ENCODE data around the gene ZNF467.

ZNF467 gene

DNA sequence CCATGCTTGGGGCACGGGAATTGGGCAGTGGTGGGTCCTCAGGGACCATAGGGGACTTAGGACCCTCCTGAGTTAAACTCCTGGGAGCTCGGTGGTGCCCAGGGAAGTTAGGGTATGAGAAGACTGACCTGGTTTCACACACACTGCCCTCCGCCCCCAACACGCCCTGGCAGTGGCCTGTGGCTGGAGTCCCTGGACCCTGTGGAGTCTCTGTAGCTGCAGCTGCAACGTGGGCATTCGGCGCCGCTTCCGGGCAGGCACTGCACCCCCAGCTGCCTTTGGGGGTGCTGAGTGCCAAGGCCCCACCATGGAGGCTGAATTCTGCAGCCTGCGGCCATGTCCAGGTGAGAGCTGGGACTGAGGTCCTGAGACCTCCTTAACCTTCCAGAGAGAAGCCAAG lies 34.9 kb upstream of the ZNF467 start:
- DNase-seq (ENCODE audit: low spot score) = no peak

DNA sequence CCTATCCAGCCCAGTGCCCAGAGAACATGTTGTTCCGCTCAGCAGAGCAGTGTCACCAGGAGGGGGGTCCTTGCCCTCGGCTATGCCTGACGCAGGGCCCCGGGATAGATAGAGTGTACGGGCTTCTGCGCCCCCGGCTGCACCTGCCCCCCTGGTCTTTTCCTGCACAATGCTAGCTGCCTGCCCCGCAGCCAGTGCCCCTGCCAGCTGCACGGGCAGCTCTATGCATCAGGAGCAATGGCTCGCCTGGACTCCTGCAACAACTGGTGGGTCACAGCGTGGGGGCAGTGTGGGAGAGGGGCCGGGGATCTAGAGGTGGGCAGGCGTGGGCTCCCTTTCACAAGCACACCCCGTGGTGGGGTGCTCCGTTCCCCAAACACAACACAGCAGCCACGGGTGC lies 33.3 kb upstream of the ZNF467 start:
- DNase-seq (ENCODE audit: low spot score) = no peak

DNA sequence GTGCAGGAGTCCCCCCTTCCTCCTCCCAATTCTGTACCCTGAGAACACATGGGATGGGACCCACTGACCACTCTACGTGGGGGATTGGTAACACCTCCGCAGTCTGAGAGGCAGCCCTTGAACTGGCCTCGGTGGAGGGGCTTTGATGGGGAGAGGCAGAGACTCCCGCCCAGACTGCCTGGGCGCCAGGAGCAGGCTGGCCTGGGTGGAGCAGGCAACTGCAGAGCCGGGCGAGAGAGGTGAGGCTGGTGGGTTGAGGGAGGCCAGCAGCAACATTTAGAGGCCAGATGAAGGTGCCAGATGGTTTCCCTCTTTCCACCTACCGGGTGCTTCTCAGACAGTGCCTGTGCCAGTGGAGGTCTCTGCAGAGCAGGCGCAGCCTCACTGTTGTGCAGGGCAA lies 30.7 kb upstream of the ZNF467 start:
- no peak for DNase-seq (ENCODE audit: low spot score)

DNA sequence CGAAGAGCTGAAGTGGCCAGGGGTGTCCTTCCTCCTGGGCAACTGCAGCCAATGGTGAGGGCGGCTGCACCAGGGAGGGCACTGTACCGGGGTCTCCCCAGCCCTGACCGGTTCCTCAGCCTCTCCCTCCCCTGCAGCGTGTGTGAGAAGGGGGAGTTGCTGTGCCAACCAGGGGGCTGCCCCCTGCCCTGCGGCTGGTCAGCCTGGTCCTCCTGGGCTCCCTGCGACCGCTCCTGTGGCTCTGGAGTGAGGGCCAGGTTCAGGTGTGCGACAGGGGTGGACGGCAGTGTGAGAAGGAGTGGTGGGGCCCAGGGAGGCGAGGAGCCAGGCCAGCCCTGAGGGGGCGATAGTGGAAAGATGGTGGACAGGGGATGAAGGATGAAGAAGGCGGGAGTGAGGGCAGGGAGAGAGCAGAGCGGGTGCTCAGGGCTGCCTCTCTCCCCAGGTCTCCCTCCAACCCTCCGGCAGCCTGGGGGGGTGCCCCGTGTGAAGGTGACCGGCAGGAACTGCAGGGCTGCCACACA lies 30.2 kb upstream of the ZNF467 start:
- no peak for DNase-seq (ENCODE audit: low spot score)

DNA sequence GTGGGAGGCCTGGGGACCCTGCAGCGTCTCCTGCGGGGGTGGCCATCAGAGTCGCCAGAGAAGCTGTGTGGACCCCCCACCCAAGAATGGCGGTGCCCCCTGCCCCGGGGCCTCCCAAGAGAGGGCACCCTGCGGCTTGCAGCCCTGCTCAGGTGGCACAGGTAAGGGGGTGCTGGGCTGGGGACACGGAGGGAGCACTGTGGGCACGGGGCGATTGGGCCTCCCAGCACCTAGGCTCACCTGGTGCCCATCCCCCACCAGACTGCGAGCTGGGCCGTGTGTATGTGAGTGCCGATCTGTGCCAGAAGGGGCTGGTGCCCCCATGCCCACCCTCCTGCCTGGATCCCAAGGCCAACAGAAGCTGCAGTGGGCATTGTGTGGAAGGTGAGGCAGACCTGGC lies 29.6 kb upstream of the ZNF467 start:
- DNase-seq (ENCODE audit: low spot score) = no peak

DNA sequence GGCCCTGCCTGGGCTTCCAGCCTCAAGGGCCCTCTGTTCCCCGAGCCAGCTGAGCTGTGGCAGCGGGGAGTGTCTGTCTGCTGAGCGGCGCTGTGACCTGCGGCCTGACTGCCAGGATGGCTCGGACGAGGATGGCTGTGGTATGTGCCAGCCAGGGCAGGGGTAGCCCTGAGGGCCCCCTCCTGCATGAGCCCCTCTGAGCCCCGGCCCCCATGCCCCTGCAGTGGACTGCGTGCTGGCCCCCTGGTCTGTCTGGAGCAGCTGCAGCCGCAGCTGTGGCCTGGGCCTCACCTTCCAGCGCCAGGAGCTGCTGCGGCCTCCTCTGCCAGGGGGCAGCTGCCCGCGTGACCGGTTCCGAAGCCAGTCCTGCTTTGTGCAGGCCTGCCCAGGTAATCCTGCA lies 28.4 kb upstream of the ZNF467 start:
- no peak for DNase-seq (ENCODE audit: low spot score)

DNA sequence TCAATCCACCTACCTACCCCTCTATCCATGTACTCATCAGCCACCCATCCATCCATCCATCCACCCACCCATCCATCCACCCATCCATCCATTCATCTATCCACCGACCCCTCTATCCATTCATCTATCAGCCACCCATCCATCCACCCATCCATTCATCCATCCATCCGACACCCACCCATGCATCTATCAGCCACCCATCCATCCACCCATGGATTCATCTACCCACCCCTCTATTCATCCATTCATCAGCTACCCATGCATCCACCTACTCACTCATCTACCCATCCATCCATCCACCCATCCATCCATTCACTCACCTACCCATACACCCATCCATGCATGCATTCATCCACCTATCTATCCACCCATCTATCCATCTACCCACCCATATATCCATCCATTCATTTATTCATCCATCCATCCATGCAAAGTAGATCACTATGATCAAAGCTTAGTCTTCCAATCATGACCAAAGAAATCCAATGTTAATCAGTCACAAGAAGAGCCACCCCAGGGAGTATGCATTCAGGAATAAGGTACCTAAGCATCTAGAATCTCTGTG lies 27.7 kb upstream of the ZNF467 start:
- DNase-seq (ENCODE audit: low spot score) = no peak

DNA sequence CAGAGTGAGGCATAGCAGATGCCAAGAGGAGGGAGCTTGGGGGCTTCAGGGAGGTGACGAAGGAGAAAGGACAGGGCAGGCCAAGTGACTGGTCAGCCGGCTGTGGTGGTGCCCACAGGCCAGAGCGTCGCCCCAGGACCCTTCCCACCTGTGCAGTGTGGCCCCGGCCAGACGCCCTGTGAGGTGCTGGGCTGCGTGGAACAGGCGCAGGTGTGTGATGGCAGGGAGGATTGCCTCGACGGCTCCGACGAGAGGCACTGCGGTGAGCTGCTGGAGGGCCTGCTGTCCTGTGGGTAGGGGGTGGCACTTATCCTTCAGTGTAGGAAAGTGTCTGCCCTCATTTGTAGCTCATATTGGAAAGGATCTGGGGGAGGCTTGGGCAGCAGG lies 26.8 kb upstream of the ZNF467 start:
- DNase-seq (ENCODE audit: low spot score) = no peak

DNA sequence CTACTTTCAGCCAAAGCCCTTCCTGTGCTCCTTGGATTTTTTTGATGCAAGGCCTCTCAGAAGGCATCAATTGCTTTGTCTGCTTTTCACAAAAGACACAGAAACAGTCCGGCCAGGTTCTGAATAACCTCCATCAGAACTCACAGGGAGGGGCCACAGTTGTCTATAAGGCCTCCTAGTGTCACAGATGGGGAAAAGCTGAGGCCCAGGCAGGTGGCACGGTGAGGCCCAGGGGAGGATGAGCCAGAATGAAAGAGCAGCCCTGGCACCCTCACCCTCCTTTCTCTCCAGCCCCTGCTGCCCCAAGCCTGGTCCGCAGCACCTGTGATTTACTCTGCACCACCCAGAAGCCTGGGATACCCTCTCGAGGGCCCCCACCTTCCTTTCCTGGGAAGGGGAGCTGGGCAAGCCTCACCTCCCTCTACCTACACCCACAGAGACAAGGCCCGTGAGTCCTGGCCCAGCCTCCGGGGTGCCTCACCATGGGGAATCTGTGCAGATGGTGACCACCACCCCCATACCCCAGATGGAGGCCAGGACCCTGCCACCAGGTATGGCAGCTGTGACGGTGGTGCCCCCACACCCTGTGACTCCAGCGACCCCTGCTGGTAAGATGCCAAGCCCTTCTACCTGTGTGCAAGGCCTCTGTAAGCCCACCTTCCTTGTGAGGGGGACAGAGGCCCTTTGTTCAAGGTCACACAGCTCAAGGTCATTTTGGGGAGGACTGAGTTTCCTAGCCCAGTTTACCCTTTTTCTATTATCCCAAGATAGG lies 26.2 kb upstream of the ZNF467 start:
- DNase-seq (ENCODE audit: low spot score) = peak; percentile 72

DNA sequence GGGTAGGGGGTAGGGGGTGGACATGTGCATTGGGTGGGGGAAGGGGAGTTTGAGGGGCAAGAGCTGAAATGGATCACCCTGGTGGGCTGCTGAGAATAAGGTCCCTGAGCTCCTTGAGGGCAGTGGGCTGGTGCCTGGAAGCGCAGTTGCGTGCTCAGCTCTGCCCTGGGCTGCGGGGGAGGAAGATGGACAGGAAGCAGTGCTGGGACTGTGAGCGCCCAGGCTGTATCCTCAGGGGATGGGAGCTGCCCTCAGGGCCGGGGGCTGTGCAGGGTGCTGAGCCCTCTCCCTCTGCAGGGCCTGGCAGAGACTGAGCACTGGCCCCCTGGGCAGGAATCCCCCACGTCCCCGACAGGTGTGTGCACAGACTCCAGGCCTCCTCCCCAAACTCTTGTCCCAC lies 24.4 kb upstream of the ZNF467 start:
- no peak for DNase-seq (ENCODE audit: low spot score)

DNA sequence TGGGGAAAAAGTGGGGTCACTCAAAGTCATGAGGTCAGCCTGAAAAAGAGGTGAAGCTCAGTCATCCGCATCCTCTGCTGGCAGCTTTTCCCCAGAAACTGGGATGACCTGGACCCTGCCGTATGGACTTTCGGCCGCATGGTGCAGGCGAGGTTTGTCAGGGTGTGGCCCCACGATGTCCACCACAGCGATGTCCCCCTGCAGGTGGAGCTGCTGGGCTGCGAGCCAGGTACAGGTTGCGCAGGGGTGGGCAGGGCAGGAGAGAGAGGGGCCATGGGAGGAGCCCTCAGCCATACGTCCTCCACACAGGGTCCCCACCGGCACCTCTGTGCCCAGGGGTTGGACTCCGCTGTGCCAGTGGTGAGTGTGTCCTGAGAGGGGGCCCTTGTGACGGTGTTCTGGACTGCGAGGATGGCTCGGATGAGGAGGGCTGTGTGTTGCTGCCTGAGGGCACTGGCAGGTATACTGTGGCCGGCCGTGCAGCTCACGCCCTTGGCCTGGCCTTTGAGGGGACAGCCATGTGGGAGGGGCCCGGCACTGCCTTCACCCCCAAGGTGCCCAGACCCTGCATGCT lies 23.0 kb upstream of the ZNF467 start:
- no peak for DNase-seq (ENCODE audit: low spot score)

DNA sequence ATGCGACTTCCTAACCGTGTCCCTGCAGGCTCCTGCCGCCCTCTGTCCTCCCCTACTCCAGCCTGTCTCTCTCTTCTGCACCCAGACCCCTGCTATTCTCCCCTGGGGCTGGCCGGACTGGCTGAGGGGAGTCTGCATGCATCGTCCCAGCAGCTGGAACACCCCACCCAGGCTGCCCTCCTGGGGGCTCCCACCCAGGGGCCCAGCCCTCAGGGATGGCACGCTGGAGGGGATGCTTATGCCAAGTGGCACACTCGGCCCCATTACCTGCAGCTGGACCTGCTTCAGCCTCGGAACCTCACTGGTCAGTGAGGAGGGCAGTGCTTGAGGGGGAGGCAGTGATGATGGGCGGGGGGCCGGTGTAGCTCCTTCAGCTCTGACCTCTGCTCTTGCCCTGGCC lies 21.7 kb upstream of the ZNF467 start:
- DNase-seq (ENCODE audit: low spot score) = no peak

DNA sequence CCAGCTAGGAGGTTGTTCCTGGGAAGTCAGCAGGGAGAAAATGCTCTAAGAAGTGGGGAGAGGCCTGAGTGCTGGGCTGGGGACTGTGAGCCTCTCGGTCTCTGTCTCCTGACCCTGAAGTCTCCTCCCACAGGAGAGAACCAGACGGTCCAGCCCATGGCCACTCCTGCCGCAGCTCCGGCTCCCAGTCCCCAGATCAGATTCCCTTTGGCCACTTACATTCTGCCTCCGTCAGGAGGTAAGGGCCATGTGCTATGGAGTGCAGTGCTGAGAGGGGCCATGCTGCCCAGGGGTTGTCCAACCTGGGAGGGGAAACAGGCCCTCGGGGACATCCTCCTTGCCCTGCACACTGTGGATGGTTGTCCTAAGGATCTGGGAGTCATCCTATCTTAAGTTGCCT lies 21.3 kb upstream of the ZNF467 start:
- DNase-seq (ENCODE audit: low spot score) = peak; percentile 63

DNA sequence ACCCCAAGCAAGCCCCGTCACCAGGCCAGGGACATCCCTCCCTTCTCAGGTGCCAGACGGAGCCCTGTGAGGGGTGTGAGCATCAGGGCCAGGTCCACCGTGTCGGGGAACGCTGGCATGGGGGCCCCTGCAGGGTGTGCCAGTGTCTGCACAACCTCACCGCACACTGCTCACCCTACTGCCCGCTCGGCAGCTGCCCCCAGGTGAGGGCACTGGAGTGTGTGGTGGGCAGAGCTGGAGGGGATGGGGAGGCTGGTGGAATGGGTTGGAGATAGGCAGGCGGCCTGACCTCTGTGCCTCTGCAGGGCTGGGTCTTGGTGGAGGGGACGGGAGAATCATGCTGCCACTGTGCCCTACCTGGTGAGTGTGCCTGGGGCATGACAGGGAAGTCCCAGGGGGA lies 19.9 kb upstream of the ZNF467 start:
- no peak for DNase-seq (ENCODE audit: low spot score)

DNA sequence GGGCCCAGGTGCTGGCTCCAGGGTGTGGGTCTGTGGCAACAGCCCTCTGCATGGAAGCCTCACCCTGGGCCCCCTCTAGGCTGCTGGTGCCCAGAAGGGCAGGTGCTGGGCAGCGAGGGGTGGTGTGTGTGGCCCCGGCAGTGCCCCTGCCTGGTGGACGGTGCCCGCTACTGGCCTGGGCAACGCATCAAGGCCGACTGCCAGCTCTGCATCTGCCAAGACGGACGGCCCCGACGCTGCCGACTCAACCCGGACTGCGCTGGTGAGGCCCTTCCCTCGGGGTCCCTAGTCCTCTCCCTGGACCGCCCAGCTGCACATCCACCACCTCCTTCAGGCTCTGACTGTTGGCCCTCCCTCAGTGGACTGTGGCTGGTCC lies 18.8 kb upstream of the ZNF467 start:
- no peak for DNase-seq (ENCODE audit: low spot score)

DNA sequence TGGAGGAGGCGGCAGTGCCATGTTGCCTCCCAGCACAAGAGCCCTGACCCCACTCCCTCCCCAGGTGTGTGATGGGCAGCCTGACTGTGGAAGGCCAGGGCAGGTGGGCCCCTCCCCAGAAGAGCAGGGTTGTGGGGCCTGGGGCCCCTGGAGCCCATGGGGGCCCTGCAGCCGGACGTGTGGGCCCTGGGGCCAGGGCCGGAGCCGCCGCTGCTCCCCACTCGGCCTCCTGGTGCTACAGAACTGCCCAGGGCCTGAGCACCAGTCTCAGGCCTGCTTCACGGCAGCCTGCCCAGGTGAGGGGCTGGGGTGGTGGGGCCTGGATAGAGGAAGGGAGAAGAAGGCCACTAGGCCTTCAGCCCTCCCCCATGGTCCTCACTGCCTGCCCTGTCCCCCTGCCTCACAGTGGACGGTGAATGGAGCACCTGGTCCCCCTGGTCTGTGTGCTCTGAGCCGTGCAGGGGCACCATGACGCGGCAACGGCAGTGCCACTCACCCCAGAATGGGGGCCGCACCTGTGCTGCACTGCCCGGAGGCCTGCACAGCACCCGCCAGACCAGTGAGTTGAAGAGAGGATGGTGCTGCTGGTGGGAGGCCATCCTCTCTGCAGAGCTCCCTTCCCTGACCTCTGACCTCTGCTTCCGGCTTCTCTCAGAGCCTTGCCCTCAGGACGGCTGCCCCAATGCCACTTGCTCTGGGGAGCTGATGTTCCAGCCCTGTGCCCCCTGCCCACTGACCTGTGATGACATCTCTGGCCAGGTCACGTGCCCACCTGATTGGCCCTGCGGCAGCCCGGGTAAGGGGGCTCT lies 18.2 kb upstream of the ZNF467 start:
- DNase-seq (ENCODE audit: low spot score) = no peak

DNA sequence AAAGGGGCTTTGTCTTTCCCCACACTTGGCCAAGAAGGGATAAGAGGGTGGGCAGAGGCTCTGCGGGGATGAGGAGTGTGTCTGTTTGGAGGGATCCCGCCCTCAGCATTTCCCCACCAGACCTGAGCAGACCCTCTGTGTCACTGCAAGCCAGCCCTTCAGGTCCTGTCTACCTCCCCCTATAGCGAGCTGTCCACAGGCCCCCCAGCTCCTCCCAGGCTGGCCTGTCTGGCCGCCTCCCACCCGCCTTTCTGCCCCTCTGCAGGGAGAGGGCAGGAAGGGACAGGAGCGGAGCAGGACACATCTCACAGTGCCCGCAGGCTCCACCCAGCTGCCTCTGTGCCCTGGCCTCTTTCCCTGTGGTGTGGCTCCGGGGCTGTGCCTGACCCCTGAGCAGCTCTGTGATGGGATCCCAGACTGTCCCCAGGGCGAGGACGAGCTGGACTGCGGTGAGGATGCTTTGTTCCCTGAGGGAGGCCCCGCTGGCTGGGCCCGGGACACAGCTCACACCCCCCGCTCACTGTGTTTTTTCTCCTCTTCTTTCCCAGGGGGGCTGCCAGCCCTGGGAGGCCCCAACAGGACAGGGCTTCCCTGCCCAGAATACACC lies 17.5 kb upstream of the ZNF467 start:
- no peak for DNase-seq (ENCODE audit: low spot score)

DNA sequence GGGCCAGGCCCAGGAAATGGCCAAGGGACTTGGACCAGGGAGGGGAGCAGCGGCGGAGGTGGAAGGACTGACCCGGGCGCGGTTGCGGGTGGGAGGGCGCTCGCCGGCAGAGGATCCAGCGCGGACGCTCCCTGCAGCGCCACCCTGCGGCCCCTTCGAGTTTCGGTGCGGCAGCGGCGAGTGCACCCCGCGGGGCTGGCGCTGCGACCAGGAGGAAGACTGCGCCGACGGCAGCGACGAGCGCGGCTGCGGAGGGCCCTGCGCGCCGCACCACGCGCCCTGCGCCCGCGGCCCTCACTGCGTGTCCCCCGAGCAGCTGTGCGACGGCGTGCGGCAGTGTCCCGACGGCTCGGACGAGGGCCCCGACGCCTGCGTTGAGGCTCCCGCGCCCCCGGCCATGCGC lies 16.8 kb upstream of the ZNF467 start:
- DNase-seq (ENCODE audit: low spot score) = no peak

DNA sequence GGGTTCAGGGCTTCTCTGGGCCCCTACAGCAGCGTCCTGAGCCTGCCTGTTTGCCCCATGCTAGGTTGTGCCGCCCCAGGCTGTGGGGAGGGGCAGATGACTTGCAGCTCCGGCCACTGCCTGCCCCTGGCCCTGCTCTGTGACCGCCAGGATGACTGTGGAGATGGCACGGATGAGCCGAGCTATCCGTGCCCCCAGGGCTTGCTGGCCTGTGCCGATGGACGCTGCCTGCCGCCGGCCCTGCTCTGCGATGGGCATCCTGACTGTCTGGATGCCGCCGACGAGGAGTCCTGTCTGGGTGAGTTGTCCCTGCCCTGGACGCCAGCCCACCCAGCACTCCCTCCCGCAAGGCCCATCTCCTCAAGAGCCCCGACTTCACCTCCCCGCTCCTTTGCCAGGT lies 15.7 kb upstream of the ZNF467 start:
- no peak for DNase-seq (ENCODE audit: low spot score)

DNA sequence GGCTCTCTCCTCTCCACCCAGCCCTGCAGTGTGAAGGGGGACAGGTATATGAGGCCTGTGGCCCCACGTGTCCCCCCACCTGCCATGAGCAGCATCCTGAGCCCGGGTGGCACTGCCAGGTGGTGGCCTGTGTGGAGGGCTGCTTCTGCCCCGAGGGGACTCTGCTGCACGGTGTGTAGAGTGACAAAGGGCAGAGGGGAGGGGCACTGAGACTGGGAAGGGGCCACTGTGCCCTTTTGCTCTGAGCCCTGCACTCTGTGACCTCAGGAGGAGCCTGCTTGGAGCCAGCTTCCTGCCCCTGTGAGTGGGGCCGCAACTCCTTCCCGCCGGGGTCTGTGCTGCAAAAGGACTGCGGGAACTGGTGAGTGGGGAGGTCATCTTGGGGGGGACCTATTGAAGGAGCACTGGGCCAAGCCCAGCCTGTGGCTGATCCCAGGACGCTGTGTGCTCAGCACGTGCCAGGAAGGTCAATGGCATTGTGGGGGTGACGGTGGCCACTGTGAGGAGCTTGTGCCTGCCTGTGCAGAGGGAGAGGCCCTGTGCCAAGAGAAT lies 15.0 kb upstream of the ZNF467 start:
- no peak for DNase-seq (ENCODE audit: low spot score)

DNA sequence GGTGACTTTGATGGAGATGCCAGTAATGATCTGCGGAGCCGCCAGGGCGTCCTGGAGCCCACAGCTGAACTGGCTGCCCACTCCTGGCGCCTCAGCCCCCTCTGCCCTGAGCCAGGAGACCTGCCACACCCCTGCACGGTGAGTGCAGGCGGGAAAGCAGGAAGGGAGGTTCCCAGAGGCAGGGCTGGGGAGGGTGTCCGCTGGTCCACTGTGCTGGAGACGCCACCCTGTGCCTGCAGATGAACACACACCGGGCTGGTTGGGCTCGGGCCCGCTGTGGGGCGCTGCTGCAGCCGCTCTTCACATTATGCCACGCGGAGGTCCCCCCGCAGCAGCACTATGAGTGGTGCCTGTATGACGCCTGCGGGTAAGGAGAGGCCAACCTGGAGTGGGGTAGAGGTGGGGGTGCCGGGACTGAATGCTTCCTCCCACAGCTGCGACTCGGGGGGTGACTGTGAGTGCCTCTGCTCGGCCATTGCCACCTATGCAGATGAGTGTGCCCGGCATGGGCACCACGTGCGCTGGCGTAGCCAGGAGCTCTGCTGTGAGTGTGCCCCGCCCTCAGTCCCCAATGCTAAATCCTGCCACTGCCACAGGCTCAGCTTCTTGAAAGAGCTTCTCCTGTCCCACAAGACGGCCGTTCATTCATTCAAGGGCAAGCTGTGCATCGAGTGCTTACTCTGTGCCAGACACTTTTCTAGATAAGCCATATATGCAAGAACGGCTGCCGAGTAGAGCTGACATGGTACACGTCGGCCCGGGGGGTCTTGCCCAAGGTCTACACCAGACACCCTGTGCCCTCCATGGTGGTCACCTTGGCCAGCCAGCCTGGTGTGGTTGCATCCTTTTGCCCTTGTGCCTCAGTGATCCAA lies 14.3 kb upstream of the ZNF467 start:
- DNase-seq (ENCODE audit: low spot score) = no peak
